ENCODE results near the gene ZFHX2.

Gene ZFHX2

GRCh38 chr14:23572524-23572828, 20.9 kb upstream of the ZFHX2 start:
- no peak for DNase-seq

- no peak for DNase-seq
Measured at GRCh38 chr14:23571701-23572523, 20.3 kb upstream of the ZFHX2 start.

GRCh38 chr14:23570806-23571483, 19.4 kb upstream of the ZFHX2 start:
- no peak for DNase-seq

- DNase-seq: no peak
Measured at GRCh38 chr14:23569443-23570151, 18.0 kb upstream of the ZFHX2 start.

GRCh38 chr14:23568600-23569331, 17.2 kb upstream of the ZFHX2 start:
- DNase-seq: no peak

- DNase-seq: no peak
Measured at GRCh38 chr14:23568021-23568599, 16.5 kb upstream of the ZFHX2 start.

GRCh38 chr14:23567186-23568020, 15.8 kb upstream of the ZFHX2 start, which contains the start of gene AP1G2:
Gene AP1G2, minus strand, starts transcription at chr14:23567791. Its CDS starts 477 bp downstream, at chr14:23567314.
- peak; percentile 94 for DNase-seq

- no peak for DNase-seq
Measured at GRCh38 chr14:23566778-23567185, 15.2 kb upstream of the ZFHX2 start.

GRCh38 chr14:23566112-23566777, 14.7 kb upstream of the ZFHX2 start:
- no peak for DNase-seq

GRCh38 chr14:23565626-23566025, 14.1 kb upstream of the ZFHX2 start:
- DNase-seq: no peak

- no peak for DNase-seq
Measured at GRCh38 chr14:23564876-23565275, 13.3 kb upstream of the ZFHX2 start.

GRCh38 chr14:23564181-23564812, 12.7 kb upstream of the ZFHX2 start:
- DNase-seq: no peak

- no peak for DNase-seq
Measured at GRCh38 chr14:23563473-23564180, 12.1 kb upstream of the ZFHX2 start.

GRCh38 chr14:23562822-23563472, 11.4 kb upstream of the ZFHX2 start:
- peak; percentile 56 for DNase-seq

- DNase-seq: no peak
Measured at GRCh38 chr14:23561873-23562821, 10.6 kb upstream of the ZFHX2 start.

- no peak for DNase-seq
Measured at GRCh38 chr14:23561259-23561658, 9.7 kb upstream of the ZFHX2 start.

GRCh38 chr14:23559926-23560520, 8.5 kb upstream of the ZFHX2 start:
- no peak for DNase-seq

Measured in NCI-H146 (cell line).